H1 (cell line): ENCODE data around the gene PFKFB3. TPM values are rescaled to one million over a fixed set of nuclear protein-coding genes. Genes with fewer than 3 reads are reported as not detected.

Experiments used
- CTCF ChIA-PET: fragments of 300-600 bp; sonication (Branson Sonifier 250); formaldehyde crosslinking; loops from one replicate; lab custom pipeline; 2021; ENCODE audit not compliant: partially characterized antibody; lab: Charles Lee
- POLR2A ChIA-PET: fragments of 300-600 bp; sonication (Branson Sonifier 250); formaldehyde crosslinking; loops from one replicate; lab custom pipeline; 2021; ENCODE audit warnings: inconsistent platforms; ENCODE audit not compliant: partially characterized antibody; lab: Charles Lee
- DNase-seq, 2 experiments: peaks; one replicate each; pipeline versions ENCODE4 v3.0.0 to v3.0.0-alpha.2; 2010 to 2022; ENCODE audit warnings: low spot score in 2 of 2, low read depth in 1 of 2, mixed read lengths in 1 of 2
- FAIRE-seq: peaks from 2 replicates; lab custom pipeline; 2011; peaks lifted over from hg19 to GRCh38; lab: Jason Lieb, UNC
- H2AFZ ChIP-seq: 2 replicates; pipeline ENCODE4 v1.8.1; 2012; ENCODE audit warnings: low read length, inconsistent platforms
- H2AK5ac ChIP-seq: 2 replicates; pipeline ENCODE4 v1.6.1; 2013; ENCODE audit warnings: low read depth, low read length
- H2BK120ac ChIP-seq: replicated peaks from 2 replicates; pipeline ENCODE3; 2013; ENCODE audit warnings: low read depth, low read length, inconsistent platforms
- H2BK12ac ChIP-seq: 2 replicates; pipeline ENCODE4 v1.6.1; 2013; ENCODE audit warnings: low read depth, low read length
- H2BK15ac ChIP-seq: 2 replicates; pipeline ENCODE4 v1.6.1; 2013; ENCODE audit warnings: low read length
- H2BK20ac ChIP-seq: 2 replicates; pipeline ENCODE4 v1.6.1; 2013; ENCODE audit warnings: low read length
- H2BK5ac ChIP-seq: 2 replicates; pipeline ENCODE4 v1.6.1; 2013; ENCODE audit warnings: low read depth, low read length
- H3K14ac ChIP-seq: 2 replicates; pipeline ENCODE4 v1.6.1; 2013; ENCODE audit warnings: inconsistent platforms; ENCODE audit not compliant: insufficient read length
- H3K18ac ChIP-seq: 2 replicates; pipeline ENCODE4 v1.6.1; 2013; ENCODE audit warnings: low read length; ENCODE audit errors: extremely low read depth
- H3K23ac ChIP-seq: 2 replicates; pipeline ENCODE4 v1.6.1; 2013; ENCODE audit warnings: inconsistent platforms; ENCODE audit not compliant: insufficient read length
- H3K23me2 ChIP-seq: 2 replicates; pipeline ENCODE4 v1.6.1; 2013; ENCODE audit warnings: low read depth, low read length
- H3K27ac ChIP-seq: 2 replicates; pipeline ENCODE4 v1.6.1; 2011; ENCODE audit warnings: low read depth, low read length, inconsistent platforms
- H3K27me3 ChIP-seq, 4 experiments: replicated peaks in 1 of 4; 1 replicate in 1 of 4; 2 replicates in 3 of 4; pipeline versions ENCODE4 v1.6.1 to v1.8.1; 2011 to 2013; ENCODE audit warnings: low read length in 3 of 4, mild to moderate bottlenecking in 3 of 4, inconsistent platforms in 2 of 4, mixed read lengths in 2 of 4, moderate library complexity in 1 of 4; ENCODE audit not compliant: control insufficient read depth in 3 of 4, insufficient read depth in 3 of 4; ENCODE audit errors: extremely low read depth in 1 of 4
- H3K36me3 ChIP-seq, 4 experiments: 2 replicates each; pipeline versions ENCODE4 v1.6.1 to v1.8.1; 2011 to 2013; ENCODE audit warnings: mild to moderate bottlenecking in 4 of 4, low read length in 3 of 4, moderate library complexity in 2 of 4, control low read depth in 1 of 4, inconsistent platforms in 1 of 4; ENCODE audit not compliant: insufficient read depth in 4 of 4, control insufficient read depth in 2 of 4
- H3K4ac ChIP-seq: replicated peaks from 2 replicates; pipeline ENCODE3; 2013; ENCODE audit warnings: low read length, low read depth, mixed read lengths, inconsistent platforms; ENCODE audit not compliant: insufficient read length
- H3K4me1 ChIP-seq, 4 experiments: replicated peaks in 1 of 4; 1 replicate in 1 of 4; 2 replicates in 3 of 4; pipeline versions ENCODE4 v1.6.1 to v1.8.1; 2011 to 2013; ENCODE audit warnings: low read length in 3 of 4, inconsistent platforms in 2 of 4, mixed read lengths in 1 of 4; ENCODE audit not compliant: insufficient read depth in 4 of 4, control insufficient read depth in 3 of 4
- H3K4me2 ChIP-seq, 2 experiments: 2 replicates each; pipeline versions ENCODE4 v1.6.1 to v1.8.1; 2011 to 2013; ENCODE audit warnings: low read depth in 2 of 2, low read length in 2 of 2, control low read depth in 1 of 2, inconsistent platforms in 1 of 2, mild to moderate bottlenecking in 1 of 2; ENCODE audit not compliant: insufficient read depth in 1 of 2
- H3K4me3 ChIP-seq, 4 experiments: fragments of 200-600, 300-600 bp in 1 of 4; sonication (generic), shearing (Covaris generic), sonication (Bioruptor Twin) in 1 of 4; 2 replicates each; pipeline versions ENCODE4 v1.5.1 to v1.8.1; 2011 to 2016; ENCODE audit warnings: low read length in 4 of 4, low read depth in 3 of 4, control low read depth in 2 of 4, inconsistent platforms in 2 of 4, mild to moderate bottlenecking in 2 of 4, mixed read lengths in 1 of 4, moderate library complexity in 1 of 4; ENCODE audit not compliant: insufficient read depth in 2 of 4; ENCODE audit errors: extremely low read depth in 1 of 4
- H3K56ac ChIP-seq: replicated peaks from 2 replicates; pipeline ENCODE3; 2013; ENCODE audit warnings: low read depth, mild to moderate bottlenecking, mixed read lengths, low read length, inconsistent platforms; ENCODE audit not compliant: insufficient read length
- H3K79me1 ChIP-seq: 2 replicates; pipeline ENCODE4 v1.6.1; 2013; ENCODE audit warnings: low read depth, low read length, control low read depth
- H3K79me2 ChIP-seq, 2 experiments: 2 replicates each; pipeline versions ENCODE4 v1.6.1 to v1.8.1; 2012 to 2013; ENCODE audit warnings: low read length in 2 of 2, mild to moderate bottlenecking in 2 of 2, inconsistent platforms in 1 of 2; ENCODE audit not compliant: insufficient read depth in 2 of 2, control insufficient read depth in 1 of 2
- H3K9ac ChIP-seq, 4 experiments: replicated peaks in 1 of 4; 1 replicate in 1 of 4; 2 replicates in 3 of 4; pipeline versions ENCODE4 v1.6.1 to v1.8.1; 2011 to 2013; ENCODE audit warnings: low read depth in 3 of 4, low read length in 3 of 4, control low read depth in 2 of 4, mild to moderate bottlenecking in 2 of 4, moderate library complexity in 2 of 4, inconsistent platforms in 1 of 4; ENCODE audit errors: extremely low read depth in 1 of 4
- H3K9me3 ChIP-seq, 2 experiments: 2 replicates each; pipeline versions ENCODE4 v1.6.1 to v1.8.1; 2012 to 2013; ENCODE audit warnings: mild to moderate bottlenecking in 2 of 2, moderate library complexity in 2 of 2, control low read depth in 1 of 2, inconsistent platforms in 1 of 2, low read depth in 1 of 2, low read length in 1 of 2, mixed read lengths in 1 of 2; ENCODE audit not compliant: insufficient read depth in 2 of 2
- H4K20me1 ChIP-seq, 2 experiments: replicated peaks in 1 of 2; 2 replicates each; pipeline versions ENCODE3 to v1.8.1; 2011 to 2013; ENCODE audit warnings: inconsistent platforms in 2 of 2, low read length in 2 of 2, mild to moderate bottlenecking in 1 of 2; ENCODE audit not compliant: insufficient read depth in 2 of 2, control insufficient read depth in 1 of 2
- H4K5ac ChIP-seq: 2 replicates; pipeline ENCODE4 v1.6.1; 2013; ENCODE audit warnings: low read length, low read depth, mixed read lengths, inconsistent platforms; ENCODE audit not compliant: insufficient read length
- H4K8ac ChIP-seq: 2 replicates; pipeline ENCODE4 v1.8.0; 2013; ENCODE audit warnings: mild to moderate bottlenecking, moderate library complexity, low read length, inconsistent platforms; ENCODE audit not compliant: insufficient read depth; ENCODE audit errors: extremely low read depth
- H4K91ac ChIP-seq: replicated peaks from 2 replicates; pipeline ENCODE3; 2013; ENCODE audit warnings: low read length, mixed read lengths, inconsistent platforms; ENCODE audit not compliant: insufficient read length
- BRCA1 ChIP-seq: IDR thresholded peaks from 2 replicates; pipeline ENCODE4 v1.6.1; 2012; ENCODE audit warnings: low read depth, low read length, improper control_type of control experiment
- GTF2F1 ChIP-seq: IDR thresholded peaks from 2 replicates; pipeline ENCODE4 v1.6.1; 2012; ENCODE audit warnings: low read depth, low read length, improper control_type of control experiment, borderline replicate concordance
- HDAC2 ChIP-seq, 2 experiments: fragments of 300-600 bp in 1 of 2; sonication (generic) in 1 of 2; IDR thresholded peaks; 2 replicates each; pipeline ENCODE4 v1.6.1; 2011 to 2012; ENCODE audit warnings: low read depth in 2 of 2, low read length in 2 of 2, mild to moderate bottlenecking in 2 of 2, moderate library complexity in 2 of 2, borderline replicate concordance in 1 of 2, inconsistent platforms in 1 of 2
- KDM5A ChIP-seq: fragments of 200-600 bp; IDR thresholded peaks from 2 replicates; pipeline ENCODE4 v1.7.1; 2012; ENCODE audit warnings: mild to moderate bottlenecking, low read length, inconsistent platforms, mixed read lengths
- NANOG ChIP-seq: IDR thresholded peaks from 2 replicates; pipeline ENCODE4 v1.6.1; 2011; ENCODE audit warnings: low read length, low read depth, mild to moderate bottlenecking, inconsistent platforms; ENCODE audit not compliant: insufficient read depth, poor library complexity, severe bottlenecking
- POLR2A ChIP-seq, 2 experiments: IDR thresholded peaks; 1 replicate in 1 of 2; 2 replicates in 1 of 2; pipeline ENCODE4 v1.6.1; 2011; ENCODE audit warnings: low read depth in 2 of 2, low read length in 2 of 2, mild to moderate bottlenecking in 2 of 2; ENCODE audit errors: control extremely low read depth in 1 of 2
- POLR2AphosphoS5 ChIP-seq: IDR thresholded peaks from 2 replicates; pipeline ENCODE4 v1.6.1; 2011; ENCODE audit warnings: low read depth, low read length
- RFX5 ChIP-seq: IDR thresholded peaks from 2 replicates; pipeline ENCODE4 v1.6.1; 2011; ENCODE audit warnings: low read depth, low read length, improper control_type of control experiment, borderline replicate concordance
- SAP30 ChIP-seq: fragments of 300-600 bp; sonication (generic); IDR thresholded peaks from 2 replicates; pipeline ENCODE4 v1.7.1; 2012; ENCODE audit warnings: low read length, moderate library complexity, mild to moderate bottlenecking, inconsistent platforms; ENCODE audit not compliant: insufficient read depth, insufficient replicate concordance
- SIX5 ChIP-seq: IDR thresholded peaks from 2 replicates; pipeline ENCODE4 v1.6.1; 2011; ENCODE audit warnings: mild to moderate bottlenecking, low read depth, low read length
- SP1 ChIP-seq: IDR thresholded peaks from 2 replicates; pipeline ENCODE4 v1.6.1; 2011; ENCODE audit warnings: low read depth, low read length
- SUZ12 ChIP-seq: fragments of 200-600 bp; sonication (generic); IDR thresholded peaks from 2 replicates; pipeline ENCODE4 v1.6.1; 2012; ENCODE audit warnings: mild to moderate bottlenecking, inconsistent platforms, low read length, moderate library complexity, mixed read lengths
- TAF7 ChIP-seq: optimal IDR thresholded peaks from 2 replicates; pipeline ENCODE3; 2011; ENCODE audit warnings: low read depth, mild to moderate bottlenecking, inconsistent platforms, low read length, moderate library complexity, borderline replicate concordance
- TBP ChIP-seq: IDR thresholded peaks from 2 replicates; pipeline ENCODE4 v1.6.1; 2011; ENCODE audit warnings: low read depth, low read length, improper control_type of control experiment
- WGBS, 2 experiments: shearing (Covaris generic) in 1 of 2; methylation state at CpG; one replicate each; pipeline versions ENCODE4 v1.1.6 to v1.1.7; 2013 to 2015; ENCODE audit warnings: low lambda C conversion rate in 2 of 2, mixed read lengths in 2 of 2, inconsistent platforms in 1 of 2, low coverage in 1 of 2, missing lambda C conversion rate in 1 of 2; ENCODE audit not compliant: insufficient replicate concordance in 2 of 2, insufficient coverage in 1 of 2, insufficient read length in 1 of 2; ENCODE audit errors: extremely low coverage in 1 of 2, missing lambda C conversion rate in 1 of 2; 5-methylcytosine and 5-hydroxymethylcytosine counted together
- polyA plus RNA-seq, 7 experiments: library from polyadenylated mRNA; depleted of rRNA in 3 of 7; stranded (reverse) in 5 of 7; unstranded in 2 of 7; fragments of >200 nt in 5 of 7; fragments of 200-250 nt in 2 of 7; gene quantifications; 1 replicate in 5 of 7; 2 replicates in 1 of 7; 4 replicates in 1 of 7; pipeline versions ENCODE4 v1.2.1 to v1.2.3, GENCODE V29; 2011 to 2013; ENCODE audit warnings: missing spikeins in 2 of 7, mixed read lengths in 2 of 7
- total RNA-seq: library from RNA; stranded (reverse); fragmentation: NEBNext Ultra II Directional; extraction: Animal tissue kit (Norgen Biotek cat#: 25700); gene quantifications from 2 replicates; pipeline ENCODE4 v1.2.1, GENCODE V29; 2021

The PFKFB3 gene
- total and polyA plus RNA-seq, 2 of the 8 experiments (the other 6 are each of a cell fraction or from before 2014, with no cell fraction given): 15.6 to 32.0 TPM

DNA sequence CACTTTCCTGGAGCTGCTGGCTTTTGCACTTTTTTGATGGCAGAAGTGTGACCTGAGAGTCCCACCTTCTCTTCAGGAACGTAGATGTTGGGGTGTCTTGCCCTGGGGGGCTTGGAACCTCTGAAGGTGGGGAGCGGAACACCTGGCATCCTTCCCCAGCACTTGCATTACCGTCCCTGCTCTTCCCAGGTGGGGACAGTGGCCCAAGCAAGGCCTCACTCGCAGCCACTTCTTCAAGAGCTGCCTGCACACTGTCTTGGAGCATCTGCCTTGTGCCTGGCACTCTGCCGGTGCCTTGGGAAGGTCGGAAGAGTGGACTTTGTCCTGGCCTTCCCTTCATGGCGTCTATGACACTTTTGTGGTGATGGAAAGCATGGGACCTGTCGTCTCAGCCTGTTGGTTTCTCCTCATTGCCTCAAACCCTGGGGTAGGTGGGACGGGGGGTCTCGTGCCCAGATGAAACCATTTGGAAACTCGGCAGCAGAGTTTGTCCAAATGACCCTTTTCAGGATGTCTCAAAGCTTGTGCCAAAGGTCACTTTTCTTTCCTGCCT lies 31.1 kb downstream of the PFKFB3 start:
- POLR2A ChIA-PET: interaction anchor here (4.3 kb wide), 1 partner anchor 31 kb away, joined by 13 read pairs; the partner anchor contains the start of gene PFKFB3
- peaks cover 8 to 28% (median 19%) of the 10 kb centered on the region in 4 experiments; a peak in 6 of 8 replicates for H3K36me3 ChIP-seq
- 88% methylated on average over 11 of the region's 11 CpGs; no CpG with 5 or more reads in 1 of the 2 experiments for WGBS, 2 experiments
- TF ChIP-seq SP1 (no peak), RFX5 (no peak), TAF7 (no peak), GTF2F1 (no peak), KDM5A (no peak), BRCA1 (no peak), TBP (no peak), SUZ12 (no peak), SIX5 (no peak), POLR2AphosphoS5 (no peak), HDAC2 (IDR thresholded peaks at IDR 0.05; ENCODE audit: borderline replicate concordance in 1 of 2, low read depth in 2 of 2, low read length in 2 of 2) (no peak), SAP30 (no peak), POLR2A (IDR thresholded peaks at IDR 0.05; ENCODE audit: control extremely low read depth in 1 of 2, low read depth in 2 of 2, low read length in 2 of 2) (no peak), NANOG (no peak)

More for the DNA sequence above, 31.1 kb downstream of the PFKFB3 start:
- no peak overlapping the region for H3K4me2 ChIP-seq
- no peak overlapping the region for H3K4me3 ChIP-seq
- peaks cover 0 to 5% of the 10 kb centered on the region in 2 experiments for H4K20me1 ChIP-seq
- H3K9ac ChIP-seq: no peak overlapping the region
- H2BK15ac ChIP-seq: no peak overlapping the region
- no peak overlapping the region for H3K27ac ChIP-seq
- no peaks in the 10 kb centered on the region for H3K4me1 ChIP-seq
- H3K79me2 ChIP-seq: no peaks in the 10 kb centered on the region
- FAIRE-seq (no peak), DNase-seq (no peak)
- H3K9me3 ChIP-seq: no peaks in the 10 kb centered on the region
- no peak overlapping the region for H4K91ac ChIP-seq
- H2AK5ac ChIP-seq: no peak overlapping the region
- no peak overlapping the region for H4K8ac ChIP-seq
- no peak overlapping the region for H2BK20ac ChIP-seq
- no peak overlapping the region for H3K23ac ChIP-seq
- H3K4ac ChIP-seq: no peak overlapping the region
- H4K5ac ChIP-seq: no peak overlapping the region
- 0 out of 2 replicates have a peak overlapping the region, but pooled peaks have one; percentile 21 for H2BK5ac ChIP-seq
- no peak overlapping the region for H3K14ac ChIP-seq
- H3K79me1 ChIP-seq: no peaks in the 10 kb centered on the region; the same call in 1 of the 2 replicates
- no peak overlapping the region for H2BK120ac ChIP-seq
- H3K23me2 ChIP-seq: no peaks in the 10 kb centered on the region
- CTCF ChIA-PET: interaction anchor here (1.2 to 6.0 kb wide), 4 partner anchors 10 to 168 kb away, joined by 3 to 38 read pairs (median 10); partner anchors contain the start of gene PFKFB3
- no peak overlapping the region for H3K18ac ChIP-seq
- H2AFZ ChIP-seq: no peak overlapping the region
- H2BK12ac ChIP-seq: no peak overlapping the region
- H3K27me3 ChIP-seq: no peaks in the 10 kb centered on the region
- H3K56ac ChIP-seq: no peak overlapping the region
